HG03108 (cell line): Measurements from ENCODE around the gene KDSR.

ENCODE experiments used
- ATAC-seq: cut with Tn5 transposase; IDR thresholded peaks from one replicate; pipeline ENCODE4 v1.9.1; 2021; ENCODE audit warnings: moderate library complexity; ENCODE audit not compliant: unreplicated experiment

Gene KDSR

DNA sequence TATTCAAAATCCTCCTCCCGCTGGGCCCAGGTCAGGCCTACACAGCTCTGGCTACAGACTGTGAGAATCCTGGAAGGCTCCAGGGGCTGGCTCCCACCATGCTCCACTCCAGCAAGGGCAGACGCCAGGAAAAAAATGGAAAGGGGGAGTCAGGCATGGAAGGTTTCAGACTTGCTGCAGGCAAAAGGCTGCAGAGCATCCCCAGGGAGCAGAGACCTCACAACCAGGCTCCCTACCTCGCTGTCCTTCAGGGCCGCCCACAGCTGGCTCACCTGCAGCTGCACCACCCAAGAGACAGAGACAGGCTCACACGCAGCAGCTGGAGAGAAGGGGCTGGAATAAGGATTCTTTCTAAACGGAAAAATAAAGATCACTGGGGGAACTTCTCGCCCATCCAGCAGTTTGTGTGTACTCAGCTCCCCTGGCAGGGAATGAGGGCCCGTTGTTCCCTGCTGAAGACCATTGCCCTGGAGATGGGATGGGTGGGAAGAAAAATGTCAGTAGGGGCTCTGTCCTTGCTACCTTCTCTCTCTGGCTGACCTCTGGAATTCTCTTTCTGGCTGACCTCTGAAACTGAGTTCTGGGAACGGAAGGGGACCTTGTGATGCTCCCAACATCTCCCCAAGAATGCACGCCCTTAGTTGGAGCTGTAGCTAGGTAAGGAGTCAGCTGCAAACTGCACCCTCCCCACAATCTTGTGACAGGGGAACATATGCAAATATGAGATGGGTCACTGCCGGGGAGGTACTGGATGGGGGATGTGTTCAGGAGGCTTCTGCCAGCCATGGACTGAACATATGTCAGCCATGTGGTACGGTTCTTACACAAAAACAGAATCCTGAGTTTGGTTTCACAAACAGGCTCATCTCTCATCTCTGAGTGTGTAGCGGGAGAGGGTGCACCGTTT, 81.9 kb downstream of the KDSR start:
- peak; percentile 87 for ATAC-seq

DNA sequence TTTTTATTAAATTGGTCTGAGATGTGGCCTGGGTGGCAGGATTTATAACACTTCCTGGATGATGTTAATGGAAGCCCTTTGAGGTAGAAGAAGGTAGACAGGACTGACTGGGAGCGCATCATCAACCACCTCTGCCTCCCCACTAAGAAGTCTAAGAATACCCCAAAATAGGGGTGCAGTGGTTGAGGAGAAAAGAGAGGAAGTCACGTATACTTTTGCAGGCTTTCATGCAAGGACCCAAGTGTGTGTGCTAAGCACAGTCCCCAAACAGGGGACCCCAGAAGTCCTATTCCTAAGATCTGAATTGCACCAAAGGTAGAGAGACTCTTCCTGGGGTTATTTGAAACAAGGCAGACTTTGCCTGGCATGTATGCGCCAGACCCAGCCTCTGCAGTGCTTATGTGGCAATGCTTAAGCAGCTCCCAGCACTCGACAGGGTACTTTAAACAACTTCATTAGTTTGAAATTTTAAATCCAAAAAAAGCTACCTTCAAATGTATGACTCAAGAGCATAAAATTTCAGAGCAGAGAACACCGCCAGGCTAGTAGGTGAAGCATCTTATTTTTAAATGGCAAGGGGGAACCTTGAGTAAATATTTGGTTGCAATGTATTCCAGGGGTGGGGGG, 82.7 kb downstream of the KDSR start:
- ATAC-seq: no peak

DNA sequence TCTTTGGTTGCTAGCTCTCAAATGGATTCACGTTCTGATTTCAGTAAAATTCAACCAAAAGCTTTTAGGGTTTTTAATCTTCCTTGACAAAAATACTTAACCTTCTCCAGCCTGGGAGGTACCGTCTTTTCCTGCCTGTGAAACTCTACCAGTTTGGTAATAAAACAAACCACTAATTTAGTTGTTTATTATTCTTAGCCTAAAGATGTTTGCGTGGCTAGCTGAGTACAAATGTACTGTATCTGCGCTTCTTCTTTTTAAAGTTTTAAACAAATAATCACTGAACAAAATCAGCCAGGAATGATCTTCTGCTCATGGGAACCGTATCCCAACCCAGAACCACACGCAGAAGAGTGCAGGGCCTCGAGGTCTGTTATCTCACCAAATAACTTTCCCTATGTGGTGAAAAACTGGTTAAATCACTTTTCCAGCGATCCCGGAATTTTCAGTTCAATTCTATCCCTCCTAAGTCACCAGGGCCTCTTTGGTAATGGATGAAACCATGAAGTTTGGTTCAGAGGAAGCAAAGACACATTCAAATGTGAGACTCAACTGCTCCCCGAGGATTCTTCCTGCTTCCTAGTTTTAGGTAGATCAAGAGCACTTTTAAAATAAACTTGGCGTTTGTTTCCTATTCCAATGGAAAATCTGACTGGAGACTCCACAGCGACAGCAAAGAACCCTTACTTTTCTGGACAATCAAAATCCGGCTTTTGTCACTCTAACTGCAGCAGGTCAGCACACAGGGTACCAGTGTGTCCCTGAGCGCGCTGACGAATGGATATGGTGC, 83.5 kb downstream of the KDSR start:
- no peak for ATAC-seq

DNA sequence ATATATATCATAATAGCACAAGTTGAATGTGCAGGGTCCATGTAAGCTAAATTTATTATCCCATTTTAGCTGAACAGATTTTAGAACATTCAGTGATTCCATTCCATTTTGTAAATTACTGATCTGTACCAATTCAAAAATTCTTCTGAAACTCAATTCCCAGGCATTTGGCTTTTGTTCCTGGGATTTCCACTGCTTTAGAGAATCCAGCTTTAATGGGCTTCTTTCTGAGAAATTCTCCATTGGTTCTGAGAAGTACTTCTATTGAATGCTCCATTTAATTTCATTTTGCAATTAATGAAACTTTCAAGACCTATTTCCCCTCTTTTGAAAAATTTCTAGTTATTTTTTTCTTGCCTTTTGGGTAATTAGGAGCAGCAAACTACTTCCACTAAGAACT, 84.2 kb downstream of the KDSR start:
- no peak for ATAC-seq
